SKM-1 treated with dmso at 0.1 percent for 144 hours (cell line): ENCODE results near the gene BIRC2.

Source experiments
- DNase-seq: peaks from one replicate; lab custom pipeline; 2025; ENCODE audit not compliant: unreplicated experiment; lab: John Stamatoyannopoulos, UW

Gene BIRC2

DNA sequence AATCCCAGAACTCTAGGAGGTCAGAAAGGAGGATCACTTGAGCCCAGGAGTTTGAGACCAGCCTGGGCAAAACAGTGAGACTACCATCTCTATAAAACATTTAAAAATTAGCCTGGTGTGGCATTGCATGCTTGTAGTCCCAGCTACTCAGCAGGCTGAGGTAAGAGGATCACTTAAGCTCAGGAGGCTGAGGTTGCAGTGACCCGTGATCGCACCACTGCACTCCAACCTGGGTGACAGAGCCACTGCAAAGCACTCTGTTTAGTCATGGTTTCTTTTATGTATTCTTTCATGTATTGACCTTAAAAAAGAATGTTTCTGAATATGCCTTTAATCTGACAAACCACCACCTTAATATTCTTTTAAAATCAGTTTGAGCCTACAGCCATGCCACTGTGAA lies 52.2 kb downstream of the BIRC2 start:
- no peak for DNase-seq

DNA sequence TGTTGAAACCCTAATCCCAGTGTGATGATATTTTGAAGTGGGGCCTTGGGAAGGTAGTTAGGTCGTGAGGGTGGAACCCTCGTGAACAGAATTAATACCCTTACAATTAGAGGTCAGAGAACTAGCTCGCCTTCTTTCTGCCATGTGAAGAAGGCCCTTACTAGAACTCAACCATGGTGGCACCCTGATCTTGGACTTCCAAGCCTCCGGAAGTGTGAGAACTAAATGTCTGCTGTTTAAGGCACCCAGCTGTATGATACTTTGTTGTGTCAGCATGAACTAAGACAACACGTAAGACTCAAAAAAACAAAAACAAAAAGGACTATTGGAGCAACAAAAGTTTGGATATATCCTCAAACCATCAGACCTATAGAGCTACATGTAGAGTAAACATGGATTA lies 53.6 kb downstream of the BIRC2 start:
- DNase-seq, result no peak

DNA sequence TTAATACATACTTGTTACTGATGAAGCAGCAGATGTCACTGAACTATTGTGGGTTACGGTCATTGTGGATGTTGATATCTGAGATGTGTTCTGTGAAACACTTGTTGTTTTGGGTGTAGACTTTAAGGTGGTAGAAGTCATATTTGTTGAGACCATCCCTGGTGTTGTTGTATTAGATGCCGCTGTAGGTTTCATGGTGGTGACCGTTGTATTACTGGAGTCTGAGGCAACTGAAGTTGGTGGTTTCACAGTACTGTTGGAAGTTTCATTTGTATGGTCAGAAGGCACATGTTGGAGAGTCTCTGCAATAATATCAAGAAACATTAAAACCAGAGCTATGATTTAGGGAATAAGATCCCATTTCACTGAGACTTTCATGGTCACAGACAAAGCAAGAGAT lies 54.9 kb downstream of the BIRC2 start:
- no peak for DNase-seq

DNA sequence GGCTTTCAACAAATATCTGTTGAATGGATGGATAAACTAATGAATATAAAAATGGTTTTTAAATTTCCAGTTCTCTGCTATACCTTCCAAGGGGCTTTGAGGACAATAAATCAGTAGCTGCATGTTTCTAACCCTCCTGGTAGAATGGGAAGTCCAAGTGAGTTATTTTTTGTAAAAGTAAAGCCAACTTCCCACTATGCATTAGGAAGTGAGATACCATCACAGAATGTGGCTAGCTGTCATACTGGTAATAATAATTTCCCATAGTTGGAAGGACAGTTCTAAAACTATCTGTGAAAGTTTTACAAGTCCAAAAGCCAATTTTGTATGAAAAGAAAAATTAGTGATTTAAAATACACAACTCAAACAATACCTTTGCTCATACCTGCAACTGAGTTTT lies 55.5 kb downstream of the BIRC2 start:
- no peak for DNase-seq

GRCh38 chr11:102405501-102405900 lies 58.5 kb downstream of the BIRC2 start:
- no peak for DNase-seq

DNA sequence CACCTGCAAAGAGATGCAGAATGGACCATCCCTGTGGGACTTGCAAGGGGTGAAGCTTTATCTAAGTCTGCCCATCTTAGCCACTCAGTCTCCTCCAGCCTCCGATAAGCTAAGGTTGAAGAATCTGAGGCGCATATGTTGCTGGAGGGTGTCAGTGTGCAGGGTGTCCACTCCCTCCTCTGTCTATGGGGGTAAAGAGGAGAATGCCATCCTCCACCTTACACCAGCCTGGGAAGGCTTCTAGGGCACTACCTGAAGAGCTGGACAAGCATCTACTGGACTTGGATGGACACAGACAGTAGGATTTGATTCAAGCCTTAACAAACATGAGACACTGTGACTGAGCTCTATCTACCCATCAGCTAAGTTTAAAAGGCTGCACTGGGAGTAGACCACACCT lies 59.1 kb downstream of the BIRC2 start:
- no peak for DNase-seq

DNA sequence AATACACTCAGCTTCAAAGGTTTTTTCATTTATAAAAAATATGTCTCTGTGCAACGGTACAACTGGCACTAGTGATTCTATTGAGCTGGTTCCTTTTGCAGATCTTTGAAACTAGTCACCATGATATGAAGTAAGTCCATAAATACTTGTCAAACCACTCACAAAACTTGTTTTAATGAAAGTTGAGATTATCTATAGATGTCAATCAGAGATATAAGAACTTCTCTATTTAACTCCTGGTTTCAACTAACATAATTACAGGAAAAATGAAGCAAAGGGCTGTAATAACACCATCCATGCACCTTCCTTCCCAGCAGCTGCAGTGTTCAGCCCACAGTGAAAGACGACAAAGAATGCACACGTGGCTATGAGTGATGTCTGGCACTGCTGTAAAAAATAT lies 60.9 kb downstream of the BIRC2 start:
- DNase-seq, result no peak

DNA sequence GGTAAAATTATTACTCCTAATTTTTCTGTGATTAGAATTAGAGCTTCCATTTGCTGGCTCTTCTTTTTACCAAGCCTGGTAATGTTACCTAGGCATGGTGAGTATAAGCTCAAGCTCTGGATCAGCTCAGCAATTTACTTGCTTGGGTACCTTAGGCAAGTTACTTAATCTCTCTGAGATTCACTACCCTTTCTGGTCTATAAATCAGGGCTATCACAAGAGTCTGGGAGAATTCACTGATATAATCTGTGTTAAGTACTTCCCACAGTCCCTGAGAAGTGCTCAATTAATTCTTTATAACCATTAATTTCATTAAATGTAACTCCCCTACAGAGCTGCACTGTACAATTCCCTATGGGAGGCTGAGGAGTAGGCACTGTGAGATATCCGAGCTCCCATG lies 61.3 kb downstream of the BIRC2 start:
- DNase-seq, result no peak

DNA sequence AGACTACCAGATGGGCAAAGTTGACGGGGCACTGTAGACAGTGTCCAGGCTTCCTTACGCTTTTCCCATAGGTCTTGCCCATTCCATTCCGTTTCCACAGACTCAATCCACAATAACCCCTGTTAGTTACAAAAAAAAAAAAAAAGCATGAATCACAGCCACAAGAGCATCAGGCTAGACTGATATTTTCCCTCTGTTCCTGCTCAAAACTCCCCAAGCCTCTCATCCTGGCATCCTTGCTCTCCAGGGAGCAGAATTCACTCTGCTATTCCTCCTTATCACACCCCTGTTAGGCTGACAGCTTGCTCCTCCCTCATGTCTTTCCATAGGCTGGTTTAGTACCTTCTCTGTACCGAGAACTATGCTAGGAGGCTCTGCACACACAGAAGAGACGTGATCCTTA lies 63.4 kb downstream of the BIRC2 start:
- DNase-seq, result no peak

- no peak for DNase-seq
These were observed 64.1 kb downstream of the BIRC2 start for GRCh38 chr11:102411142-102411541.

DNA sequence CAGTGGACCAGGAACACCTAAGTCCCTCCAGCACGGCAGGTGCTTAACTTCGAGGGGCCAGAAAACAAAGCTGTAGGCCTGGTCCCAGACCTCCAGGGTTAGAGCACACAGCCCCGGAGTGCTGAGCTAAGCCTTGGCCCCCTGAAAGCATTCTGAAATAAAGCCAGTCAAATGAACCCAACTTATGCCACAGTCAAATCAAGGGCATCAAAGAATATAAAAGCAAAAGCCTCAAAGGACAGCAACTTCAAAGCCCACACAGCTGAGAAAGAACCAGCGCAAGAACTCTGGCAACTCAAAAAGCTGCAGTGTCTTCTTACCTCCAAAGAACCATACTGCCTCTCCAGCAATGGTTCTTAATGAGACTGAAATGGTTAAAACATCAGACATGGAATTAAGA lies 66.5 kb downstream of the BIRC2 start:
- no peak for DNase-seq

DNA sequence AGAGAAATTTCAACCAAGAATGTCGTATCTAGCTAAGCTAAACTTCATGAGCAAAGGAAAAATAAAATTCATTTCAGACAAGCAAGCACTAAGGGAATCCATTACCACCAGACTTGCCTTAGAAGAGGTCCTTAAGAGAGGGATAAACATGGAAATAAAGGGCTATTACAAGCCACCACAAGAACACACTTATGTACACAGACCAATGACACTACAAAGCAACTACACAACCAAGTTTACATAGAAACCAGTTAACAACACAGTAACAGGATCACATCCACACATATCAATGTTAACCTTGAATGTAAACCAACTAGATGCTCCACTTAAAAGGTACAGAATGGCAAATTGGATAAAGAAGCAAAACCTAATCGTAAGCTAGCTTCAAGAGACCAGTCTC lies 67.5 kb downstream of the BIRC2 start:
- DNase-seq, result no peak

GRCh38 chr11:102415304-102415916 lies 68.4 kb downstream of the BIRC2 start:
- no peak for DNase-seq

DNA sequence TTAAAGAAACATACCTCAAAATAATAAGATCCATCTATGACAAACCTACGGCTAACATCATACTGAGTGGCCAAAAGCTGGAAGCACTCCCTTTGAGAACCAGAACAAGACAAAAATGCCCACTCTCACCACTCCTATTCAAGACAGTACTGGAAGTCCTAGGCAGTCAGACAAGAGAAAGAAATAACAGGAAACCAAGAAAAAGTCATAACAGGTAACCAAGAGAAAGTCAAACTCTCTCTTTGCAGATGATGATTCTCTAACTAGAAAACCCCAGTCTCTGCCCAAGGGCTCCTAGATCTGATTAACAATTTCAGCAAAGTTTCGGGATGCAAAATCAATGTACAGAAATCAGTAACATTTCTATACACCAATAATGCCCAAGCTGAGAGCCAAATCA lies 70.0 kb downstream of the BIRC2 start:
- no peak for DNase-seq

- DNase-seq, result no peak
These were observed 72.2 kb downstream of the BIRC2 start for GRCh38 chr11:102419181-102419580.

GRCh38 chr11:102420547-102420946 lies 73.5 kb downstream of the BIRC2 start:
- DNase-seq, result no peak

DNA sequence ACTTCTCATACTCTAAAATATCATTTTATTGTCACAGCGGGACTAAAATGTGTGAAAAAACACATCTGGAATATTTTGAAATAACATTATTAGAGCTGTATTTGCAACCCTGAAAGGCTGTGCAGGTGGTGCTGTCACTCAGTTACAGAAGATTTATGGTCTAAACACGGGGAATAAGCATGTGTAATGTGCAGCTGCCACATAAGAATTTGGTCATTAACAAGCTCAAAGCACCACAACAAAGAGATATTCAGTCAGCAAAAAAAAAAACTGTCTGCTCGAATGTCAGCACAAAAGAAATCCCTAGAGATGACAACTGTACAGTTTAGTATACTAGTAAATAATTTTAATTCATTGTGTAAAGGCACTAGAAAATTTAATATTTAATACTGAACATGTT lies 74.2 kb downstream of the BIRC2 start:
- DNase-seq, result no peak

DNA sequence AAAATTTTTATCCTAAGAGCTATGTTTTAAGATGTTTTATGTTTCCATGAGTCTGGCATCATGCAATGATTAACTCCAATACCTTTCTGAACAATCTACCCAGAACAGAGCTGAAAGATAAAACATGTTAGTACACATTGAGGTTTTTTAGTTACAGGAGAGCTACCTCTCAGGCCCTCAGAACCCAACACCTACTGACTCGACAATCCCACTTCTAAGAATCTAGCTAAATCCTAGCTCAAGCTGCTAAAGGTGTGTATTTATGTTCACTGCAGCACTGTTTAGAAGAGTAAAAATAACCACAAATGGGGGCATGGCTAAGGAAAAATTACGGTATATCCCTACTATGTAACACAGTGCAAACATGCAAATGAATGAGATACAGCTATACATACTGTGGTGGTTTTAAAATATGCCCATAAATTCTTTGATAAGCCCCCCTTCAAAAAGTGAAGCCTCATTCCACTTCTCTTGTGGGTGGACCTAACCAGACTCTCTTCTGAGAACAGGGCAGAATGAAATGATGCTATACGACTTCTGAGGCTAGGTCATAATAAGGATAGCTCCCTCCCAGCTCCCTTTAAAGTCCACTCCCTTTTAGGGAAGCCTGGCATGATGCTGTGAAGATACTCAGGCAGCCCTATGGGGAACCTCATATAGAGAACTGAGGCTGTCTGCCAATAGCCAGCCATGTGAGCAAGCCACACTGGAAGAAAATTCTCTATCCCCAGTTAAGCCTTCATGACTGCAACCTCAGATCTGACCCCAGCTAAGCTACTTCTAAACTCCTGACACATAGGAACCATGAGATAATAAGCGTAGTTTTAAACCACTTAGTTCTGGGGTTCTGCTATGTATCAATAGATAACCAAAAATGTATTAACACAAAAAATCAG lies 76.1 kb downstream of the BIRC2 start:
- no peak for DNase-seq

- no peak for DNase-seq
These were observed 76.9 kb downstream of the BIRC2 start for GRCh38 chr11:102423936-102424335.

GRCh38 chr11:102426000-102426399 lies 79.0 kb downstream of the BIRC2 start:
- DNase-seq, result no peak

- DNase-seq, result no peak
These were observed 79.6 kb downstream of the BIRC2 start for GRCh38 chr11:102426570-102426969.

- no peak for DNase-seq
These were observed 80.1 kb downstream of the BIRC2 start for GRCh38 chr11:102427068-102427467.
